ENCODE measurements around the gene LIPM.

Gene LIPM

DNA sequence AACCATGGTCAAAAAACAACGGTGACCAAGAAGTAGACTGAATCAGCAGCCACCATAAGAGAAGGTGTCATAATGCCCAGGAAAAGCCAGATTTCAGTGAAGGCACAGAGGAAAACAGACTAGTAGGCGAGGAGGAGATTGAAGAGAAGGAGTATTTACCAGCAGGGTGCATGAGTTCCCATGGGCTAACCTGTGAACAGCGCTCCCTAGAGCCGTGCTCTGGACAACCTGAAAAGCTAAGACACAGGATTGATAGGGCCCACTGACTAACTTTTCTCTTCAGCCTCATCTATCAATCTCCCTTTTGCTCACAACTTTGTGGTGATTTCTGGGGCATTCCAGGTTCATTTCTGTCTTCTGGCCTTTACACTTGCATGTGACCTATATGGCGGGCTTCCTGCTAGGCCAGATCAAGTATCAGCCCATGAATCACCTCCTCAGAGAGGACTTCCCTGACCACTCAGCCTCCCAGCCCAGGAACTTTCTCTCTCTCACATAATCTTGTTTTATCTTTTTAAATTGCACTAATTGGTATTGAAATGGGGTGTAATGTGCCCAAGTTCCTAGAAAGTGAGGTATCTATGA, 36.3 kb downstream of the LIPM start:
- TF ChIP-seq TAF1 (IDR thresholded peaks at IDR 0.05; ENCODE audit: low read depth) (no peak), RAD21 (IDR thresholded peaks at IDR 0.05; ENCODE audit: low read depth) (no peak), YY1 (IDR thresholded peaks at IDR 0.05; ENCODE audit: low read depth) (no peak), ZBTB7A (IDR thresholded peaks at IDR 0.05; ENCODE audit: low read depth) (no peak), CREB1 (IDR thresholded peaks at IDR 0.05; ENCODE audit: low read depth) (no peak), FOXM1 (IDR thresholded peaks at IDR 0.05; ENCODE audit: borderline replicate concordance, low read depth) (no peak), NFIC (IDR thresholded peaks at IDR 0.05) (no peak), EP300 (IDR thresholded peaks at IDR 0.05; ENCODE audit: borderline replicate concordance) (no peak), TEAD4 (IDR thresholded peaks at IDR 0.05) (no peak), CEBPB (IDR thresholded peaks at IDR 0.05) (no peak), TCF12 (IDR thresholded peaks at IDR 0.05; ENCODE audit: low read depth) (no peak), EGR1 (IDR thresholded peaks at IDR 0.05) (no peak)
- TF ChIP-seq, protein P1, sequence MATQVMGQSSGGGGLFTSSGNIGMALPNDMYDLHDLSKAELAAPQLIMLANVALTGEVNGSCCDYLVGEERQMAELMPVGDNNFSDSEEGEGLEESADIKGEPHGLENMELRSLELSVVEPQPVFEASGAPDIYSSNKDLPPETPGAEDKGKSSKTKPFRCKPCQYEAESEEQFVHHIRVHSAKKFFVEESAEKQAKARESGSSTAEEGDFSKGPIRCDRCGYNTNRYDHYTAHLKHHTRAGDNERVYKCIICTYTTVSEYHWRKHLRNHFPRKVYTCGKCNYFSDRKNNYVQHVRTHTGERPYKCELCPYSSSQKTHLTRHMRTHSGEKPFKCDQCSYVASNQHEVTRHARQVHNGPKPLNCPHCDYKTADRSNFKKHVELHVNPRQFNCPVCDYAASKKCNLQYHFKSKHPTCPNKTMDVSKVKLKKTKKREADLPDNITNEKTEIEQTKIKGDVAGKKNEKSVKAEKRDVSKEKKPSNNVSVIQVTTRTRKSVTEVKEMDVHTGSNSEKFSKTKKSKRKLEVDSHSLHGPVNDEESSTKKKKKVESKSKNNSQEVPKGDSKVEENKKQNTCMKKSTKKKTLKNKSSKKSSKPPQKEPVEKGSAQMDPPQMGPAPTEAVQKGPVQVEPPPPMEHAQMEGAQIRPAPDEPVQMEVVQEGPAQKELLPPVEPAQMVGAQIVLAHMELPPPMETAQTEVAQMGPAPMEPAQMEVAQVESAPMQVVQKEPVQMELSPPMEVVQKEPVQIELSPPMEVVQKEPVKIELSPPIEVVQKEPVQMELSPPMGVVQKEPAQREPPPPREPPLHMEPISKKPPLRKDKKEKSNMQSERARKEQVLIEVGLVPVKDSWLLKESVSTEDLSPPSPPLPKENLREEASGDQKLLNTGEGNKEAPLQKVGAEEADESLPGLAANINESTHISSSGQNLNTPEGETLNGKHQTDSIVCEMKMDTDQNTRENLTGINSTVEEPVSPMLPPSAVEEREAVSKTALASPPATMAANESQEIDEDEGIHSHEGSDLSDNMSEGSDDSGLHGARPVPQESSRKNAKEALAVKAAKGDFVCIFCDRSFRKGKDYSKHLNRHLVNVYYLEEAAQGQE (IDR thresholded peaks at IDR 0.05; ENCODE audit: low read depth): no peak
- TF ChIP-seq, protein P2, sequence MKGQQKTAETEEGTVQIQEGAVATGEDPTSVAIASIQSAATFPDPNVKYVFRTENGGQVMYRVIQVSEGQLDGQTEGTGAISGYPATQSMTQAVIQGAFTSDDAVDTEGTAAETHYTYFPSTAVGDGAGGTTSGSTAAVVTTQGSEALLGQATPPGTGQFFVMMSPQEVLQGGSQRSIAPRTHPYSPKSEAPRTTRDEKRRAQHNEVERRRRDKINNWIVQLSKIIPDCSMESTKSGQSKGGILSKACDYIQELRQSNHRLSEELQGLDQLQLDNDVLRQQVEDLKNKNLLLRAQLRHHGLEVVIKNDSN (IDR thresholded peaks at IDR 0.05): no peak
- TF ChIP-seq, protein P3, sequence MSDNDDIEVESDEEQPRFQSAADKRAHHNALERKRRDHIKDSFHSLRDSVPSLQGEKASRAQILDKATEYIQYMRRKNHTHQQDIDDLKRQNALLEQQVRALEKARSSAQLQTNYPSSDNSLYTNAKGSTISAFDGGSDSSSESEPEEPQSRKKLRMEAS (IDR thresholded peaks at IDR 0.05): no peak

DNA sequence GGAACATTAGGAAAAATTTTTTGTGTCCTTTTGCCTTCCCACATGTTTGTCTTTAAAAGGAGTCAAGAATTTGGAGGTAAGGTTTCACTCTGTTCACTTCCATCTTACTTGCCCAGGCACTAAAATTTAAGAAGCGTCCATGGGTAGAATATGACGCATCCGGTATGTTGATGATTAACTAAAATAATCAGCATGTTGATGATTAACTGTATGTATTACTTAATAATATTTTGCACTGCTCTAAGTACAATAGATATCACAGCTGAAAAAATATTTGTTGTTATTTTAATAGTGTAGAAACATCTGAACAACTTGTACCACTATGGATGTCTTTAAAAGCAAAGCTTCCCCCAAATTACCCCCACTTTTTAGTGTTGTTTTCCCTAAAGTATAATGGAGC, 37.6 kb downstream of the LIPM start:
- TF ChIP-seq TEAD4 (IDR thresholded peaks at IDR 0.05): no peak
- TF ChIP-seq, protein P3 (IDR thresholded peaks at IDR 0.05): no peak
- TF ChIP-seq NFIC (IDR thresholded peaks at IDR 0.05): no peak
- TF ChIP-seq TAF1 (IDR thresholded peaks at IDR 0.05; ENCODE audit: low read depth): no peak
- TF ChIP-seq CREB1 (IDR thresholded peaks at IDR 0.05; ENCODE audit: low read depth): no peak

DNA sequence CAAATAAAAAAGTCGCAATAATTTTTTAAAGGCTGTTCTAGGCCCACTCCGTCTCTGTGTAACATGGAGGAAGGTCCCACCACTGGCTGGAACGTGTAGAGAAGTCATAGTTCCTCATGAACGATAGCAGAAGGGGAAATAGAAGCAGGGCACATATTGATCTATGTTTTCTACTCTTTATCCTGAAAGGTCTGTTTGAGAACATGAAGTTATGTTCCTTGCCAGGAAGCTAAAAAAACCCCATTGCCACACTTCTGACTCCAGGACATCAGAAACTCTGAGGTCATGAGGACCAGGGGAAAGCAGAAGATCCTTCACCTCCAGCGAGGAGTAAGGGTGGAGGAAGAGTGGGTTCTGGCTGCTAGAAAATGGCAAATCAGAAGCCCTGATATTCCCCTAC, 38.4 kb downstream of the LIPM start:
- TF ChIP-seq EP300 (IDR thresholded peaks at IDR 0.05; ENCODE audit: borderline replicate concordance) (no peak), TEAD4 (IDR thresholded peaks at IDR 0.05) (no peak), TCF12 (IDR thresholded peaks at IDR 0.05; ENCODE audit: low read depth) (no peak), EGR1 (IDR thresholded peaks at IDR 0.05) (no peak), CREB1 (IDR thresholded peaks at IDR 0.05; ENCODE audit: low read depth) (no peak), TAF1 (IDR thresholded peaks at IDR 0.05; ENCODE audit: low read depth) (no peak)
- TF ChIP-seq, protein P1 (IDR thresholded peaks at IDR 0.05; ENCODE audit: low read depth): no peak

DNA sequence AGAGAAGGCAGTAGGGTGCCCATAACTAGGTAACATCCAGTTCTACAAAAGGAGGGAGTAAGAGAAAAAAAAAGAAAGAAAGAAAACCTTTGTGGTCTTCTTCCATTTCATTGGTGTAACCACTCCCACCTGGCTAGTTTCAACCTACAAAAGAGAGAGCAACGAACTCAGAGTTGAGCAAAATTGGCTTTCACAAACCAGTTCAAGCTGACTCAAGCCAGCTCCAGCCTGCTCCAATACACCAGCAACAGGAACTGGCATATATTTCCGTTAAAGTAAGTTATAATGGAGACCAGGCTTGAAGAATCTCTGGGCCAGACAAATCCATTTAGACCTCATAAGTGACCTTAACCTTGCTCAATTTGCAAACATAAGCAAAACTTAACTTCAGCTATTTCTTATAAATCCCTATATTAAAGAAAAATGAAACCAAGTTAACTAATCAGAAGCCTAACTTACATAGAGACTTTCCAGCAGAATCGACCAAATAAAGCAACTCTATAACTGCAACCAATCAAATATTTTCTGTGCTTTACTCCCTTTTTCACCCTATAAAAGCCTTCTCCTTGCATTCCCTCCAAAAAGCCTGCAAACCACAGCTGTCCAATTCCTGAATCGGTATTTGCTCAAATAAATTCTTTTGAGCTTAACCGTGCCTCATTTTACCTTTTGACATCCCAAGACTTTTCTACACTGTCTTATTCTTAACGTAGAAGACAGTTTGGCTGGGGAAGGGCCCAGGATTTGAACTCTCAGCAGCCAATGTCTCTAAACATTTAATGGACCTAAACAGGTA, 39.0 kb downstream of the LIPM start:
- no peak for TF ChIP-seq RAD21 (IDR thresholded peaks at IDR 0.05; ENCODE audit: low read depth)
- TF ChIP-seq EGR1 (IDR thresholded peaks at IDR 0.05): no peak
- TF ChIP-seq FOXM1 (IDR thresholded peaks at IDR 0.05; ENCODE audit: borderline replicate concordance, low read depth): no peak
- TF ChIP-seq CEBPB (IDR thresholded peaks at IDR 0.05): no peak
- no peak for TF ChIP-seq CREB1 (IDR thresholded peaks at IDR 0.05; ENCODE audit: low read depth)
- no peak for TF ChIP-seq EP300 (IDR thresholded peaks at IDR 0.05; ENCODE audit: borderline replicate concordance)
- no peak for TF ChIP-seq NFIC (IDR thresholded peaks at IDR 0.05)
- no peak for TF ChIP-seq TAF1 (IDR thresholded peaks at IDR 0.05; ENCODE audit: low read depth)
- no peak for TF ChIP-seq ZBTB7A (IDR thresholded peaks at IDR 0.05; ENCODE audit: low read depth)
- TF ChIP-seq, protein P3 (IDR thresholded peaks at IDR 0.05): no peak
- no peak for TF ChIP-seq TEAD4 (IDR thresholded peaks at IDR 0.05)
- TF ChIP-seq YY1 (IDR thresholded peaks at IDR 0.05; ENCODE audit: low read depth): no peak
- TF ChIP-seq, protein P1 (IDR thresholded peaks at IDR 0.05; ENCODE audit: low read depth): no peak

Data from Ishikawa (cell line).